CD4-positive, alpha-beta memory T cell (primary cell): Measurements from ENCODE around the gene GPC5. TPM values are rescaled to one million over a fixed set of nuclear protein-coding genes. Genes with fewer than 3 reads are reported as not detected.

ENCODE experiments used
- CTCF ChIA-PET: fragments of 350-600 bp; sonication (Branson Sonifier 250); formaldehyde crosslinking; loops from one replicate; lab custom pipeline; 2021; ENCODE audit warnings: inconsistent platforms; ENCODE audit not compliant: partially characterized antibody; lab: Charles Lee
- POLR2A ChIA-PET: fragments of 350-600 bp; sonication (Branson Sonifier 250); formaldehyde crosslinking; loops from one replicate; lab custom pipeline; 2021; ENCODE audit not compliant: partially characterized antibody; lab: Charles Lee
- DNase-seq, 5 donors: peaks; one replicate each; pipeline versions ENCODE4 v3.0.0 to v3.0.0-alpha.2; 2020 to 2022; ENCODE audit warnings: mixed read lengths in 1 of 5
- H3K27ac ChIP-seq: one replicate; pipeline ENCODE4 v1.7.0; 2013; ENCODE audit warnings: low read depth, low read length
- H3K27me3 ChIP-seq: 2 replicates; pipeline ENCODE4 v1.7.0; 2013; ENCODE audit warnings: mild to moderate bottlenecking, low read length, moderate library complexity; ENCODE audit not compliant: insufficient read depth
- H3K36me3 ChIP-seq: 2 replicates; pipeline ENCODE4 v1.7.0; 2013; ENCODE audit warnings: mild to moderate bottlenecking, low read length, moderate library complexity; ENCODE audit not compliant: insufficient read depth
- H3K4me1 ChIP-seq: 2 replicates; pipeline ENCODE4 v1.7.0; 2013; ENCODE audit warnings: mild to moderate bottlenecking, low read length, moderate library complexity; ENCODE audit not compliant: insufficient read depth
- H3K4me3 ChIP-seq, 2 donors: one replicate each; pipeline ENCODE4 v1.7.0; 2013; ENCODE audit warnings: low read length in 2 of 2, mild to moderate bottlenecking in 1 of 2
- H3K9me3 ChIP-seq, 2 donors: one replicate each; pipeline ENCODE4 v1.7.0; 2013; ENCODE audit warnings: low read length in 2 of 2, control low read depth in 1 of 2; ENCODE audit not compliant: control insufficient read depth in 1 of 2
- H3K27ac Mint-ChIP-seq, 7 donors: one replicate each; pipeline ENCODE4 v1.8.0; 2020 to 2021; ENCODE audit warnings: mixed read lengths in 7 of 7, mild to moderate bottlenecking in 6 of 7, inconsistent platforms in 3 of 7, moderate library complexity in 3 of 7
- H3K27me3 Mint-ChIP-seq, 2 donors: one replicate each; pipeline ENCODE4 v1.8.0; 2020 to 2021; ENCODE audit warnings: mixed read lengths in 2 of 2
- H3K36me3 Mint-ChIP-seq, 2 donors: one replicate each; pipeline ENCODE4 v1.8.0; 2020 to 2021; ENCODE audit warnings: mixed read lengths in 2 of 2, inconsistent platforms in 1 of 2, mild to moderate bottlenecking in 1 of 2
- H3K4me1 Mint-ChIP-seq, 4 donors: one replicate each; pipeline ENCODE4 v1.8.0; 2020 to 2021; ENCODE audit warnings: mixed read lengths in 4 of 4, mild to moderate bottlenecking in 1 of 4
- H3K4me3 Mint-ChIP-seq, 8 donors: one replicate each; pipeline ENCODE4 v1.8.0; 2020 to 2021; ENCODE audit warnings: mixed read lengths in 8 of 8, mild to moderate bottlenecking in 7 of 8, moderate library complexity in 6 of 8, inconsistent platforms in 3 of 8
- H3K9me3 Mint-ChIP-seq, 8 donors: one replicate each; pipeline ENCODE4 v1.8.0; 2020 to 2021; ENCODE audit warnings: mixed read lengths in 8 of 8, mild to moderate bottlenecking in 5 of 8, inconsistent platforms in 3 of 8, moderate library complexity in 1 of 8
- intact Hi-C: fragments of 100-400 bp; cut with micrococcal nuclease; formaldehyde crosslinking; loops from one replicate; pipeline ENCODE4 v1.15.1; 2023
- polyA plus RNA-seq, 2 donors: library from polyadenylated mRNA; unstranded; fragments of 300-500 nt; fragmentation: Illumina TruSeq; gene quantifications; one replicate each; pipeline ENCODE4 v1.2.3, GENCODE V29; 2021
- total RNA-seq, 2 experiments: library from RNA; stranded (reverse); gene quantifications; one replicate each; pipeline ENCODE4 v1.2.3, GENCODE V29; 2021

GPC5 gene
- total and polyA plus RNA-seq, 4 experiments from 2014 or later: 0.14 TPM; not detected in 3

- H3K4me1 Mint-ChIP-seq: no peaks in the 10 kb centered on the region
- no peaks in the 10 kb centered on the region for H3K36me3 ChIP-seq
- peaks cover 0 to 5% (median 2%) of the 10 kb centered on the region in 8 donors for H3K9me3 Mint-ChIP-seq
- no peak overlapping the region for H3K27ac ChIP-seq
- no peak overlapping the region for H3K27ac Mint-ChIP-seq
- DNase-seq: no peak
- H3K4me1 ChIP-seq: no peaks in the 10 kb centered on the region
- no peak overlapping the region for H3K4me3 ChIP-seq
- intact Hi-C loops: no loop called here
- H3K27me3 Mint-ChIP-seq: no peaks in the 10 kb centered on the region
- no peaks in the 10 kb centered on the region for H3K36me3 Mint-ChIP-seq
- no peaks in the 10 kb centered on the region for H3K9me3 ChIP-seq
- ChIA-PET CTCF (no interaction called here), POLR2A (no interaction called here)
- H3K27me3 ChIP-seq: no peaks in the 10 kb centered on the region
- H3K4me3 Mint-ChIP-seq: no peak overlapping the region
These were observed 644.1 kb downstream of the GPC5 start for GRCh38 chr13:92042522-92042921.

GRCh38 chr13:92044351-92044750, 645.9 kb downstream of the GPC5 start:
- H3K4me3 Mint-ChIP-seq: no peak overlapping the region
- H3K4me1 Mint-ChIP-seq: no peaks in the 10 kb centered on the region
- peaks cover 0 to 5% (median 2%) of the 10 kb centered on the region in 8 donors for H3K9me3 Mint-ChIP-seq
- POLR2A ChIA-PET: no interaction called here
- Histone ChIP-seq H3K9me3 (no peaks in the 10 kb centered on the region), H3K4me3 (no peak overlapping the region), H3K27ac (no peak overlapping the region), H3K36me3 (no peaks in the 10 kb centered on the region), H3K4me1 (no peaks in the 10 kb centered on the region), H3K27me3 (no peaks in the 10 kb centered on the region)
- no peaks in the 10 kb centered on the region for H3K27me3 Mint-ChIP-seq
- intact Hi-C loops: no loop called here
- DNase-seq: no peak
- CTCF ChIA-PET: interaction anchor here (0.6 kb wide), 1 partner anchor 249 kb away, joined by 3 read pairs; no protein-coding TSS in a partner anchor
- H3K36me3 Mint-ChIP-seq: no peaks in the 10 kb centered on the region
- H3K27ac Mint-ChIP-seq: no peak overlapping the region

- Histone ChIP-seq H3K4me1 (no peaks in the 10 kb centered on the region), H3K4me3 (no peak overlapping the region), H3K27ac (no peak overlapping the region), H3K27me3 (no peaks in the 10 kb centered on the region), H3K9me3 (no peaks in the 10 kb centered on the region), H3K36me3 (no peaks in the 10 kb centered on the region)
- no peaks in the 10 kb centered on the region for H3K4me1 Mint-ChIP-seq
- intact Hi-C loops: no loop called here
- ChIA-PET CTCF (no interaction called here), POLR2A (no interaction called here)
- no peak overlapping the region for H3K4me3 Mint-ChIP-seq
- no peaks in the 10 kb centered on the region for H3K27me3 Mint-ChIP-seq
- H3K9me3 Mint-ChIP-seq: peaks cover 0 to 16% (median 5%) of the 10 kb centered on the region in 8 donors
- H3K36me3 Mint-ChIP-seq: no peaks in the 10 kb centered on the region
- no peak overlapping the region for H3K27ac Mint-ChIP-seq
- no peak for DNase-seq
These were observed 656.0 kb downstream of the GPC5 start for GRCh38 chr13:92054389-92054788.

GRCh38 chr13:92074658-92075057, 676.2 kb downstream of the GPC5 start:
- Histone ChIP-seq H3K27ac (no peak overlapping the region), H3K36me3 (no peaks in the 10 kb centered on the region), H3K4me3 (no peak overlapping the region), H3K4me1 (no peaks in the 10 kb centered on the region), H3K9me3 (no peaks in the 10 kb centered on the region), H3K27me3 (no peaks in the 10 kb centered on the region)
- POLR2A ChIA-PET: no interaction called here
- Mint-ChIP-seq H3K27me3 (no peaks in the 10 kb centered on the region), H3K9me3 (peaks cover 0 to 3% (median 0%) of the 10 kb centered on the region in 8 donors), H3K4me3 (no peak overlapping the region), H3K4me1 (no peaks in the 10 kb centered on the region), H3K27ac (no peak overlapping the region), H3K36me3 (no peaks in the 10 kb centered on the region)
- intact Hi-C loops: no loop called here
- CTCF ChIA-PET: no interaction called here
- DNase-seq: no peak

- Histone ChIP-seq H3K27me3 (no peaks in the 10 kb centered on the region), H3K4me1 (no peaks in the 10 kb centered on the region), H3K9me3 (no peaks in the 10 kb centered on the region), H3K4me3 (no peak overlapping the region), H3K27ac (no peak overlapping the region), H3K36me3 (no peaks in the 10 kb centered on the region)
- Mint-ChIP-seq H3K4me1 (no peaks in the 10 kb centered on the region), H3K4me3 (no peak overlapping the region), H3K36me3 (no peaks in the 10 kb centered on the region), H3K27me3 (no peaks in the 10 kb centered on the region), H3K9me3 (peaks cover 0 to 3% (median under 1%) of the 10 kb centered on the region in 8 donors), H3K27ac (no peak overlapping the region)
- POLR2A ChIA-PET: no interaction called here
- intact Hi-C loops: no loop called here
- DNase-seq: no peak
- CTCF ChIA-PET: no interaction called here
These were observed 699.0 kb downstream of the GPC5 start for GRCh38 chr13:92097337-92097903.

- Histone ChIP-seq H3K36me3 (no peaks in the 10 kb centered on the region), H3K27me3 (no peaks in the 10 kb centered on the region), H3K4me1 (no peaks in the 10 kb centered on the region), H3K27ac (no peak overlapping the region), H3K4me3 (no peak overlapping the region), H3K9me3 (no peaks in the 10 kb centered on the region)
- ChIA-PET CTCF (no interaction called here), POLR2A (no interaction called here)
- no peaks in the 10 kb centered on the region for H3K36me3 Mint-ChIP-seq
- no peaks in the 10 kb centered on the region for H3K27me3 Mint-ChIP-seq
- H3K4me1 Mint-ChIP-seq: no peaks in the 10 kb centered on the region
- H3K4me3 Mint-ChIP-seq: no peak overlapping the region
- no peak for DNase-seq
- intact Hi-C loops: no loop called here
- peaks cover 0 to 4% (median 1%) of the 10 kb centered on the region in 8 donors for H3K9me3 Mint-ChIP-seq
- no peak overlapping the region for H3K27ac Mint-ChIP-seq
These were observed 703.4 kb downstream of the GPC5 start for GRCh38 chr13:92101801-92102200.

GRCh38 chr13:92103689-92104153, 705.3 kb downstream of the GPC5 start:
- no peaks in the 10 kb centered on the region for H3K27me3 Mint-ChIP-seq
- H3K9me3 ChIP-seq: no peaks in the 10 kb centered on the region
- peaks cover 0 to 4% (median under 1%) of the 10 kb centered on the region in 8 donors for H3K9me3 Mint-ChIP-seq
- no peaks in the 10 kb centered on the region for H3K4me1 ChIP-seq
- H3K4me3 Mint-ChIP-seq: no peak overlapping the region
- intact Hi-C loops: no loop called here
- CTCF ChIA-PET: no interaction called here
- POLR2A ChIA-PET: no interaction called here
- no peak for DNase-seq
- H3K36me3 Mint-ChIP-seq: no peaks in the 10 kb centered on the region
- no peaks in the 10 kb centered on the region for H3K4me1 Mint-ChIP-seq
- H3K27ac ChIP-seq: no peak overlapping the region
- no peaks in the 10 kb centered on the region for H3K36me3 ChIP-seq
- H3K27me3 ChIP-seq: no peaks in the 10 kb centered on the region
- no peak overlapping the region for H3K27ac Mint-ChIP-seq
- H3K4me3 ChIP-seq: no peak overlapping the region
